ENCODE data around the gene KAT7.
A peak's percentile ranks its signal among the peaks of the same experiment; 100 is the strongest.

Gene KAT7

GRCh38 chr17:49760932-49761558 lies 27.4 kb upstream of the KAT7 start:
- Histone ChIP-seq H3K27ac (ENCODE audit: low read depth, low read length) (no peak overlapping the region), H3K9ac (ENCODE audit: low read length) (no peak overlapping the region), H2AFZ (ENCODE audit: low read depth, low read length, severe bottlenecking) (no peak overlapping the region), H3K36me3 (ENCODE audit: low read length) (no peaks in the 10 kb centered on the region), H3K4me2 (ENCODE audit: low read depth, low read length, poor library complexity, severe bottlenecking) (no peak overlapping the region), H4K20me1 (ENCODE audit: low read depth, low read length) (no peaks in the 10 kb centered on the region), H3K27me3 (ENCODE audit: low read length) (no peaks in the 10 kb centered on the region), H3K9me2 (replicated peaks; ENCODE audit: insufficient read depth, low read length) (no peaks in the 10 kb centered on the region), H3K79me2 (ENCODE audit: insufficient read depth, low read length) (no peaks in the 10 kb centered on the region), H3K9me3 (ENCODE audit: insufficient read depth, low read length) (no peaks in the 10 kb centered on the region), H3K4me3 (ENCODE audit: insufficient read depth, low read length, poor library complexity, severe bottlenecking) (no peak overlapping the region), H3F3A (ENCODE audit: insufficient read depth) (no peaks in the 10 kb centered on the region)
- TF ChIP-seq EZH2phosphoT487 (conservative IDR thresholded peaks at IDR 0.05; ENCODE audit: low read length), result no peak
- TF ChIP-seq CTCF (IDR thresholded peaks at IDR 0.05; ENCODE audit: insufficient read depth, low read length, poor library complexity, severe bottlenecking), result no peak

GRCh38 chr17:49762151-49762941 lies 26.1 kb upstream of the KAT7 start:
- no peak overlapping the region for H3K4me2 ChIP-seq (ENCODE audit: low read depth, low read length, poor library complexity, severe bottlenecking)
- H2AFZ ChIP-seq (ENCODE audit: low read depth, low read length, severe bottlenecking), result no peak overlapping the region
- no peak overlapping the region for H3K9ac ChIP-seq (ENCODE audit: low read length)

GRCh38 chr17:49763735-49764558 lies 24.5 kb upstream of the KAT7 start, which contains the start of gene FAM117A:
FAM117A (minus strand) TSS chr17:49764131; CDS start chr17:49764087, 44 bp downstream.
- Histone ChIP-seq H3K79me2 (ENCODE audit: insufficient read depth, low read length) (no peaks in the 10 kb centered on the region), H3K27me3 (ENCODE audit: low read length) (no peaks in the 10 kb centered on the region), H4K20me1 (ENCODE audit: low read depth, low read length) (no peaks in the 10 kb centered on the region), H3K4me2 (ENCODE audit: low read depth, low read length, poor library complexity, severe bottlenecking) (peak within 1 kb of the TSS; percentile 54), H3K9me3 (ENCODE audit: insufficient read depth, low read length) (no peaks in the 10 kb centered on the region), H3F3A (ENCODE audit: insufficient read depth) (no peaks in the 10 kb centered on the region), H3K9me2 (replicated peaks; ENCODE audit: insufficient read depth, low read length) (no peaks in the 10 kb centered on the region), H3K4me3 (ENCODE audit: insufficient read depth, low read length, poor library complexity, severe bottlenecking) (peak within 1 kb of the TSS; percentile 43), H3K9ac (ENCODE audit: low read length) (peak within 1 kb of the TSS; percentile 49), H3K36me3 (ENCODE audit: low read length) (no peaks in the 10 kb centered on the region), H2AFZ (ENCODE audit: low read depth, low read length, severe bottlenecking) (peak within 1 kb of the TSS; percentile 63), H3K27ac (ENCODE audit: low read depth, low read length) (no peak within 1 kb of the TSS)
- no peak for TF ChIP-seq EZH2phosphoT487 (conservative IDR thresholded peaks at IDR 0.05; ENCODE audit: low read length)
- TF ChIP-seq CTCF (IDR thresholded peaks at IDR 0.05; ENCODE audit: insufficient read depth, low read length, poor library complexity, severe bottlenecking), result no peak

More at GRCh38 chr17:49762151-49762941, 26.1 kb upstream of the KAT7 start:
- Histone ChIP-seq H3K4me3 (ENCODE audit: insufficient read depth, low read length, poor library complexity, severe bottlenecking) (no peak overlapping the region), H3K27me3 (ENCODE audit: low read length) (no peaks in the 10 kb centered on the region), H3F3A (ENCODE audit: insufficient read depth) (no peaks in the 10 kb centered on the region), H4K20me1 (ENCODE audit: low read depth, low read length) (no peaks in the 10 kb centered on the region), H3K79me2 (ENCODE audit: insufficient read depth, low read length) (no peaks in the 10 kb centered on the region), H3K36me3 (ENCODE audit: low read length) (no peaks in the 10 kb centered on the region), H3K27ac (ENCODE audit: low read depth, low read length) (no peak overlapping the region), H3K9me3 (ENCODE audit: insufficient read depth, low read length) (no peaks in the 10 kb centered on the region), H3K9me2 (replicated peaks; ENCODE audit: insufficient read depth, low read length) (no peaks in the 10 kb centered on the region)
- no peak for TF ChIP-seq EZH2phosphoT487 (conservative IDR thresholded peaks at IDR 0.05; ENCODE audit: low read length)
- TF ChIP-seq CTCF (IDR thresholded peaks at IDR 0.05; ENCODE audit: insufficient read depth, low read length, poor library complexity, severe bottlenecking), result no peak
